Body of pancreas (tissue), 4 donors: Measurements from ENCODE around the gene NUP93. TPM values are rescaled to one million over a fixed set of nuclear protein-coding genes. Genes with fewer than 3 reads are reported as not detected.
"Not testable (repeated sequence)": the region's sequence is repeated elsewhere in the genome, so short reads cannot be mapped to it uniquely, and the experiment has no call there.

ENCODE experiments used
- ATAC-seq: fragments of 150-250 bp; one replicate; pipeline ENCODE4 v1.9.1; 2016
- DNase-seq, 4 donors: peaks; one replicate each; pipeline ENCODE4 v3.0.0-alpha.2; 2019
- H3K27ac ChIP-seq, 4 donors: fragments of 200-600 bp; sonication (generic); 1 replicate in 3 of 4; 2 replicates in 1 of 4; pipeline versions ENCODE4 v1.5.1 to v1.6.1; 2016 to 2019; ENCODE audit warnings: mild to moderate bottlenecking in 1 of 4, mixed read lengths in 1 of 4, moderate library complexity in 1 of 4
- H3K27me3 ChIP-seq, 2 donors: fragments of 200-600 bp; sonication (generic); one replicate each; pipeline ENCODE4 v1.6.0; 2016; ENCODE audit warnings: mild to moderate bottlenecking in 1 of 2
- H3K36me3 ChIP-seq, 2 donors: fragments of 200-600 bp; sonication (generic); replicated peaks in 1 of 2; 2 replicates each; pipeline ENCODE4 v1.5.1; 2016; ENCODE audit warnings: low read depth in 2 of 2; ENCODE audit not compliant: insufficient read depth in 1 of 2
- H3K4me1 ChIP-seq: fragments of 200-600 bp; sonication (generic); one replicate; pipeline ENCODE4 v1.6.0; 2016
- H3K4me3 ChIP-seq, 2 donors: fragments of 200-600 bp; sonication (generic); 1 replicate in 1 of 2; 2 replicates in 1 of 2; pipeline ENCODE4 v1.5.1; 2016 to 2019
- H3K9me3 ChIP-seq, 3 donors: fragments of 200-600 bp; sonication (generic); 1 replicate in 2 of 3; 2 replicates in 1 of 3; pipeline ENCODE4 v1.5.1; 2016
- POLR2A ChIP-seq, 3 donors: fragments of 450-650 bp; IDR thresholded peaks; one replicate each; pipeline ENCODE4 v1.6.1; 2016; ENCODE audit warnings: antibody characterized with exemption in 3 of 3, mild to moderate bottlenecking in 2 of 3
- WGBS, 2 donors: methylation state at CpG; one replicate each; pipeline ENCODE4 v1.1.5; 2017; 5-methylcytosine and 5-hydroxymethylcytosine counted together
- intact Hi-C: fragments of 100-400 bp; cut with DNase I; formaldehyde crosslinking; loops from one replicate; pipeline ENCODE4 v1.15.1; 2023
- total RNA-seq, 2 donors: library from RNA; depleted of rRNA; stranded (reverse); fragments of >200 nt; gene quantifications; one replicate each; pipeline ENCODE4 v1.1.0, GENCODE V29; 2016
- TF ChIP-seq, protein P1 (sequence below), 7 experiments: fragments of 450-650 bp in 4 of 7; fragments of 200-600 bp in 3 of 7; sonication (generic) in 3 of 7; IDR thresholded peaks; one replicate each; pipeline ENCODE4 v1.5.1; 2016 to 2019; ENCODE audit warnings: antibody characterized with exemption in 7 of 7

The NUP93 gene
- total RNA-seq, 2 donors from 2014 or later, result 12.2 to 19.1 TPM

DNA sequence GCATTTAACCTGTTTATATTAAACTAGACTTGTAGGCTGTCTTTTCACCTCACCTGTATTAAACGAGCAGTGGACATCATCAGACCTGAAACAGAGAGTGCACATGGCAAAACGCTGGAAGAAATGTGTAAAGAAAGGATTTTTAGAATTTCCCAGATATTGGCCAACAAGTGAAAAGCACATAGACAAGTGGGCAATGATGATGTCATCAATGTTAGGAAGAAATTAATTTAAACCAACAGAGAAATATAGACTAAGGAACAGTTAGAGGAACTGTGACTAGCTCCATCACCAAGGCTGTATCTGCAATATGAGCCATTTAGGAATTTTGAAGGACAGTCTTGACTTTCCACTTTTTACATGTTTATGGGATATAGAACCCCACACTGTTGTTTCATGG lies 67.9 kb downstream of the NUP93 start:
- Histone ChIP-seq H3K36me3 (no peaks in the 10 kb centered on the region), H3K27ac (no peak overlapping the region), H3K4me3 (no peak overlapping the region), H3K4me1 (no peaks in the 10 kb centered on the region), H3K27me3 (no peaks in the 10 kb centered on the region), H3K9me3 (no peaks in the 10 kb centered on the region)
- TF ChIP-seq, protein P1, sequence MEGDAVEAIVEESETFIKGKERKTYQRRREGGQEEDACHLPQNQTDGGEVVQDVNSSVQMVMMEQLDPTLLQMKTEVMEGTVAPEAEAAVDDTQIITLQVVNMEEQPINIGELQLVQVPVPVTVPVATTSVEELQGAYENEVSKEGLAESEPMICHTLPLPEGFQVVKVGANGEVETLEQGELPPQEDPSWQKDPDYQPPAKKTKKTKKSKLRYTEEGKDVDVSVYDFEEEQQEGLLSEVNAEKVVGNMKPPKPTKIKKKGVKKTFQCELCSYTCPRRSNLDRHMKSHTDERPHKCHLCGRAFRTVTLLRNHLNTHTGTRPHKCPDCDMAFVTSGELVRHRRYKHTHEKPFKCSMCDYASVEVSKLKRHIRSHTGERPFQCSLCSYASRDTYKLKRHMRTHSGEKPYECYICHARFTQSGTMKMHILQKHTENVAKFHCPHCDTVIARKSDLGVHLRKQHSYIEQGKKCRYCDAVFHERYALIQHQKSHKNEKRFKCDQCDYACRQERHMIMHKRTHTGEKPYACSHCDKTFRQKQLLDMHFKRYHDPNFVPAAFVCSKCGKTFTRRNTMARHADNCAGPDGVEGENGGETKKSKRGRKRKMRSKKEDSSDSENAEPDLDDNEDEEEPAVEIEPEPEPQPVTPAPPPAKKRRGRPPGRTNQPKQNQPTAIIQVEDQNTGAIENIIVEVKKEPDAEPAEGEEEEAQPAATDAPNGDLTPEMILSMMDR (IDR thresholded peaks at IDR 0.05), result no peak
- TF ChIP-seq POLR2A (IDR thresholded peaks at IDR 0.05), result no peak
- 80 to 81% methylated on average over 2 of the region's 2 CpGs for whole genome bisulfite sequencing, 2 donors
- DNase-seq, result no peak
- ATAC-seq, result no peak
- intact Hi-C loops, result no loop called here

DNA sequence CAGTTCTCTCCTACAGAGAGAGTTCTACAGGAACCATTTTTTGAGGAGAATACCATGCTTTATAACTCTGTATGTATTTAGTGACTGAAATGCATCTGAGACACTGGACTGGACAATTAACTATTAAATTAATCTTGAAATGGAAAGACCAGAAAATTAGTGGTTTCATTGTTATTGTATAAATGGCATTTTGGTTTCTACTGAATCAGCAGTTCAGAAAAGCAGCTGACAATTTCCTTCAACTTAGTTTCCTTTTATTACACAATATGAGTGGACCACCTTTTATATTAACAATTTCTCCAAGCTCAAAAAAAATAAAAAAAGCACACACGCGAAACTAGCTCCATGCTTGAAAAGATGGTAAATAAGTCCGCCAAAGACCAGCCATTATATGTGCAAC lies 69.0 kb downstream of the NUP93 start:
- DNase-seq (no peak), ATAC-seq (no peak)
- Histone ChIP-seq H3K36me3 (no peaks in the 10 kb centered on the region), H3K27ac (no peak overlapping the region), H3K9me3 (no peaks in the 10 kb centered on the region), H3K27me3 (no peaks in the 10 kb centered on the region), H3K4me1 (no peaks in the 10 kb centered on the region), H3K4me3 (no peak overlapping the region)
- TF ChIP-seq, protein P1 (IDR thresholded peaks at IDR 0.05), result no peak
- no peak for TF ChIP-seq POLR2A (IDR thresholded peaks at IDR 0.05)
- intact Hi-C loops, result no loop called here
- WGBS, 2 donors, result 92 to 96% methylated on average over 3 of the region's 3 CpGs

DNA sequence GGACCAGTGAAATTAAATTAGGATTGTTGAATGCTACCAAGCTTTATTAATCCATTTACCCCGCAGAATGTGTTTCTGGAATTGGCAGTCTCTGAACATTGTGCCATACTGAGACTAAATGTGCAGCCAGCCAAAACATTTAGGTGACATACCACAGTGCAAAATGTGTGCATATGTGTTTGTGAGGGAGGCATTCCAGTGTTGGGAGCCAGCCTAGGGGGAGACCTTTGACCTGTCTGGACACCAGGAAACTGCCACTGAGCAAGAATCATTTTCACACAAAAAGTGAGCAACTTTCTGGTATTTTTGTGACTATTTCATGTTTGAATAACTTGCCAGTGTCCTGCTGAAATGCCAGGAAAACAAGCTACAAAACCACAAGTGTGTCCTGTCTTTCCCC lies 70.4 kb downstream of the NUP93 start:
- Histone ChIP-seq H3K27me3 (no peaks in the 10 kb centered on the region), H3K9me3 (no peaks in the 10 kb centered on the region), H3K4me1 (no peaks in the 10 kb centered on the region), H3K36me3 (no peaks in the 10 kb centered on the region), H3K27ac (no peak overlapping the region), H3K4me3 (no peak overlapping the region)
- WGBS, 2 donors, result 72 to 87% methylated on average over 1 of the region's 1 CpG
- DNase-seq, result no peak
- intact Hi-C loops, result no loop called here
- TF ChIP-seq, protein P1 (IDR thresholded peaks at IDR 0.05), result no peak
- no peak for TF ChIP-seq POLR2A (IDR thresholded peaks at IDR 0.05)
- no peak for ATAC-seq

DNA sequence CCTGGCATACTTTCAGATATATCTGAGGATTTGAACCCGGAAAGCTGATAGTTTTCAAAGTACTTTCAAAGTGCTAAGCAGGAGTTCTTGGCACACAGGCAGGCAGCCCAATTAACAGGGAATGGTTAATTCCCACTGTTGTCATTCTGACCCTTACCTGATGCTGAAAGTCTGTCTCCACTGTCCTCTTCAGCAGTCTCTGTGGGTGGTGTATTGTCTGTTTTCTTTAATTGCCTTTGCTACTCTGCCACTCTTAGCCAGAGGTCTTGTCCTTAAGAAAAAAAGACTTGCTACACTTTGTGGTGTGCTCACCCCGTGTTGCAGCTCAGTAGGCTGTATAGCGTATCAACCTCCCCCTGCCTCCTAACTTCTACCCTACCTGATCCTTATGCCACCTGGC lies 71.8 kb downstream of the NUP93 start:
- H3K4me3 ChIP-seq, result no peak overlapping the region
- intact Hi-C loops, result no loop called here
- no peaks in the 10 kb centered on the region for H3K9me3 ChIP-seq
- H3K27me3 ChIP-seq, result no peaks in the 10 kb centered on the region
- 67 to 90% methylated on average over 3 of the region's 3 CpGs for WGBS, 2 donors
- ATAC-seq, result no peak
- H3K27ac ChIP-seq, result no peak overlapping the region
- no peaks in the 10 kb centered on the region for H3K36me3 ChIP-seq
- H3K4me1 ChIP-seq, result no peaks in the 10 kb centered on the region
- no peak for DNase-seq
- TF ChIP-seq, protein P1 (IDR thresholded peaks at IDR 0.05), result no peak
- no peak for TF ChIP-seq POLR2A (IDR thresholded peaks at IDR 0.05)

DNA sequence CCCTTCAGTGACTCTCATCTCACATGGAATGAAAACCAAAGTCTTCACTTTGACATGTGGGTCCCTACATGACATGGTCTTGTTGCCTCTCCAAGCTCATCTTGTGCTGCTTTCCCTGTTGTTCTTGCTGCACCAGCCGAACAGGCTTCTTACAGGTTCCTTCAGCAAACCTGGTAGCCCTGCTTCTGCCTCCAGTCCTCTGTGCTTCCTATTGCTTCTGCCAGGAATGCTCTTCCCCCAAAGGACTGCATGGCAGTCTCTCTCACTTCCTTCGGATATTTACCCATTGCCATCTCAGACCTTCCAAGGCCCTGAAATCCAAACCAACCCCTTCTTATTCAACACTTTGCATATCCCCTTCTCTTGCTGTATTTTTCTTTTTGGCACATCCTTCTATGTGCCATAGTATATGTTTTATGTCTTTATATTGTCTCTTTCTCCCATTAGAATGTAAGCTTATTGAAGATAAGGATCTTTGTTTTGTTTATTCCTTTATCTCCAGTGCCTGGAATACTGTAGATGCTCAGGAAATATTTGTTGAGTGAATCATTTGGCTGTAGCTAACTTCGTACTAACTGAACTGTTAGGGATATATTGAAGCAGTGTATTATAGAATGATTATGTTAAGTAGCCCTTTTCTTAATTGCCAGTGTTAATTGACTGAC lies 77.2 kb downstream of the NUP93 start:
- H3K27ac ChIP-seq, result no peak overlapping the region
- no peaks in the 10 kb centered on the region for H3K36me3 ChIP-seq
- no peak overlapping the region for H3K4me3 ChIP-seq
- intact Hi-C loops, result no loop called here
- no peaks in the 10 kb centered on the region for H3K27me3 ChIP-seq
- no peaks in the 10 kb centered on the region for H3K4me1 ChIP-seq
- DNase-seq (no peak), ATAC-seq (no peak)
- 76 to 81% methylated on average over 3 of the region's 3 CpGs for WGBS, 2 donors
- H3K9me3 ChIP-seq, result no peaks in the 10 kb centered on the region
- TF ChIP-seq, protein P1 (IDR thresholded peaks at IDR 0.05), result no peak
- no peak for TF ChIP-seq POLR2A (IDR thresholded peaks at IDR 0.05)

DNA sequence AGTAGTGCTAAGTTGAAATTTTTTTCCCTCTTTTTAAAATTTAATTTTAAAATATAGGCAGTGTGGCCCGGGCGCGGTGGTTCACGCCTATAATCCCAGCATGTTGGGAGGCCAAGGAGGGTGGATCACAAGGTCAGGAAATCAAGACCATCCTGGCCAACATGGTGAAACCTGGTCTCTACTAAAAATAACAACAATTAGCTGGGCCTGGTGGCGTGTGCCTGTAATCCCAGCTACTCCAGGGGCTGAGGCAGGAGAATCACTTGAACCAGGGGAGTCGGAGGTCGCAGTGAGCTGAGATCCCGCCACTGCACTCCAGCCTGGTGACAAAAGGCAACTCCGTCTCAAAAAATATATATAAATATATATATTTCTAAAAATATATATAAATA lies 77.7 kb downstream of the NUP93 start:
- H3K27me3 ChIP-seq, H3K9me3 ChIP-seq, intact Hi-C loops, H3K4me3 ChIP-seq, ATAC-seq, DNase-seq, H3K36me3 ChIP-seq, H3K27ac ChIP-seq, H3K4me1 ChIP-seq: not testable (repeated sequence)
- WGBS, 2 donors, result 95 to 99% methylated on average over 9 of the region's 9 CpGs
